HG03045 (cell line): ENCODE measurements around the gene ERCC2.

ENCODE experiments used
- ATAC-seq: cut with Tn5 transposase; IDR thresholded peaks from one replicate; pipeline ENCODE4 v1.9.1; 2021; ENCODE audit warnings: mild to moderate bottlenecking, moderate library complexity; ENCODE audit not compliant: unreplicated experiment

Gene ERCC2

DNA sequence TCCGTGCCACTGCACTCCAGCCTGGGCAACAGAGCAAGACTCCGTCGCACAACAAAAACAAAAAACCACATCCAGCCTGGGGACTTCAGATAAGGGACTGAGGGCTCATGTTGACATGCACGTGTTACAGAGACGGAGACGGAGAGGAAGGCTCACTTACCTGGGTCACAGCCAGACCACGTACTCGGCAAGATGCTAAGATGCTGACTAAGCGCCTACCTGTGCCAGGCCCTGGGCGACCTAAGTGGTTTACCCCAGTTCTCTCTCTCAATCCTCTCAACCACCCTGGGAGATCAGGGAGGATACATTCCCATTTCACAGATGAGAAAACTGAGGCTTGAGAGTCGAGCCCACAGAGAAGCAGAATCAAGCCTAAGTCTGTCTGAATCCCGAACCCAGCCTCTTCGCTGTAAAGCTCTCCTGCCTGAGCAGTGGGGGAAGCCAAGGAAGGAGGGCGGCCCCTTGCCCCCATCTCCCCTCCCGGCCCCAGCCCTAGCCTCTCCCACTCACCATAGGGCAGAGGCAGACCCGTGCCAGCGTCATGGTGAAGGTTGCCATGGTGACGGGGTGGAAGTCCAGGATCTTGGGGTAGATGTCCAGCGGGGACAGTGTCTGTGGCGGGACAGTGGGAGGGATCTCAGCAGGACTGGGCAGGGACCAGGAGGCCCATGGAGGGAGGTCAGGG, 13.5 kb downstream of the ERCC2 start:
- no peak for ATAC-seq

DNA sequence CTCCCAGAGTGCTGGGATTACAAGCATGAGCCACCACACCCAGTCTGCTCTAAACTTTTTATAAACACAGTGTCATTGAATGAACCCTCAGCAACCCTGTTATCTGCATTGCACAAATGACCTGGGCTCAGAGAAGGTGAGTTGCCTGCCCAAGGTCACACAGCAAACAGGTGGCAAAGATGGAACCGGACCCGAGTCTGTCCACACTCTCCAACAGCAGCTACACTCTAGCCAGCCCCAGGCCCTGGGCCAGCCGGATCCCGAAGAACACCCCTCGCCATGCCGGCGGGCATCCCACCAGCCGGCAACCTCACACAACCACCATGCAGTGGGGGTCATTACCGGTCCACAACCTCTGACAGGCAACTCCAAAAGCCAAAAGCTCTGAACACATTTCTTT, 14.5 kb downstream of the ERCC2 start:
- ATAC-seq, result no peak

DNA sequence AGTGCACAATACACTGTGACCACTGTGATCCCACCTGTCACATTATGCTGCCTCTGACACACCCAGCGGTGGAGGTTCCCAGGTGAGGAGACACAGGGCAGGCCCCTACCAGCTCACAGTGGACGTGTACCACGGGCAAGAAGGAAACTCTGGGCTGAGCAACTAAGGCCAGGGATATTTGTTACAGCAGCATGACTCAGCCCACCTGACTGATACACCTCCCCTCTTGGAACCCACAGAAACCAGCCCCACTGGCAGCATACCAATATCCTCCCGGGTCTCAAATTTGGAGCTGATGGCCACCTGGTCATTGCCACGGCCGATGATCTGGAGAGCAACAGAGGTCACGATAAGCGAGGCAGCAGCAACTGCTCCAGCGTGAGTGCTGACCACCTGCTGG, 15.0 kb downstream of the ERCC2 start:
- no peak for ATAC-seq

DNA sequence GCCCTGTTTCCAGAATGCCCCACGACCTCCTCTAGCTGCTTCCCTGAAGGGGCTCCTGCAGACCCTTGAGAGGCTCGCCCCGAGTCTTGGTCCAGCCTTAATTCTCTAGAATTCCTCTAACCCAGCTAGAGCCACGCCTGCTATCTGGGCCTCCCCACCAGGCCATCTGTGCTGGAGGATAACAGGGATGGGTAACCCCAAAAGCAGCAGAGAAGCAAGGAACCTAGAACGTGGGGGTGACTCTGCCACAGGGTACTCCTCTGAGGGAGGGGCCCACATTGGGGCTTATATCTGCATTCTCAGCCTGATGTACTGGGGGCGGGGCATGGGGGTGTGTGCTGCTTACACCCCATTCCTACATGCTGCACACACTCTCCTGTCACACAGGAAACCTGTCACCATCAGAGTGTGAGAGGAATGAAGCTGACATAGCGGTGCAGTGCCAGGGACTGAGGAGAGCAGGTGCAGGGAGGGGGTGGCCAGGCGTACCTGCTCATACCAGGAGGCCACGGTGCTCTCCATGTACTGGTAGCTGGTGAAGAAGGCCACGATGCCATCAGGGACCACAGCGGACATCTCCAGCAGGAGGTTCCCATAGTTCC, 16.0 kb downstream of the ERCC2 start:
- ATAC-seq, result no peak

DNA sequence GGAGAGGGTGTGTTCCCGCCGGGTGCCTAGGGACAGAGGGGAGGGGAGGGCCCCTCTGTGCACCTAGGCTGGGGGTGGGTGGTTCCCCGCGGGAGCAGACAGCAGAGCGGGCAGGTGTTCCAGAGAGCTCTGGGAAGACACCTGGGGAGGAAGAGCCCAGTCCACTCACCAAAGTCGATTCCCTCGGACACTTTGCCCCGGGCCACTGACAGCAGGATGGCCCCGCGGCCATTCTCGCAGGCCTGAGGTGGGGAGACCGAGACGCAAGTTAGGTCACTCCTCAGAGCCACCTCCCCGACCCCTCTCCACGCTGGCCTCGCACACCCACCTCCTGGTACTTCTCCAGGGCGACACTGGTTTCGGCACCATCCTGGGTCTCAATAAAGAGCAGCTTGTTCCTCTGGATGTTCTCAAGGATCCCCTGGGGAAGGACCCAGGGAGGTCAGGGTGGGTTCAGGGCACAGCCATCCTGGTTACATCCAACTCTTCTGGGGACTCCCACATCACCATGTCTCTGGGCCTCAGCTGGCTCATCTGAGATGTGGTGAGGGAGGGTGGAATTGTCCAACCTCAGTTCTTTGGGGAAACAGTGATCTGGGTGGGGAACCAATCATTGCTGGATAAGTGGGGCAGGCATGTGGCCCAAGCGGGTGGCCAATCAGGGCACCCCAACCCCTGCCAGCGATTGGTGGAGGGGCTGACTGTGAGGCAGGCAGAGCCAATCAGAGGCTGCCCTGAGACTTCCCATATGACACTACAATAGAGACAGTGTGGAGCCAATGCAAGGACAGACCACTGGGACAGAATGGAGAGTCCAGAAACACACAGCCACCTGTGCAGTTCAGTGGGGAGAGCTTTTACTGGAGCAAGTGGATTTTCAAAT, 17.2 kb downstream of the ERCC2 start:
- no peak for ATAC-seq

DNA sequence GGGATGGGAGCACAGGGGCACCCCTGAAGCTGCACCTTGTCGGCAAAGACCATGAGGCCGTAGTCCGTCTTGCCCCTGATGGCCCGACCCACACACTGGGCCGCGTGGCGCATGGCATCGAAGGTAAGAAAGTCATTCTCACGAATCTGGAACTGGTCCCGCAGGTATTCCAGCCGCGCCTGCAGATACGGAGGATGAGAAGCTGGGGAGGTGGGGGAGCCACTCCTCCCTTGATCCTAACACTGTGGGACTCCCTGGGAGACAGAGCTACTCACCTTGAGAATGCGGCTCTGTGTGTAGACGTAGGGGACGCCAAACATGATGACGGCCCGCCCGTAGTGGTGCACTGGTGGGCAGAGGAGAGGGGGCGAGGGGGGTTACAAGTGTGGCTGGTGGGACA, 17.9 kb downstream of the ERCC2 start:
- no peak for ATAC-seq

DNA sequence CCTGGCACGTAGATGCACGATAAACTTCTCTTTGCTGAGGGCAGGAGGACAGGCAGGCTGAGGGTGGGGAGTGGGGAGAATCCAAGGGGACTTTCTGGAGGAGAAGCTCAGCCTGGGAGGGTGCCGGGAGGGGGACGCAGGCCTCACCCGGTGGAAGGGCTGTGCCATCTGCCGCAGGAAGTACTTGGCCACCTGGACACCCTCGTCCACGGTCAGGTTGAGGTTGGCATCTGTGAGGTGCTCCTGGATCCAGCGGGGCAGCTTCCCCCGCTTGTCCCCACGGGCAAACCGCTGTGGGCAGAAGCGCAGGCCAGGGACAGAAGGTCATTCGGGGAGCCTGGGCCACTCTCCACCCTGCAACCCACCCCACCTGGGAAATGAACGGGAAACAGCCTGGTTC, 18.3 kb downstream of the ERCC2 start:
- ATAC-seq, result no peak

DNA sequence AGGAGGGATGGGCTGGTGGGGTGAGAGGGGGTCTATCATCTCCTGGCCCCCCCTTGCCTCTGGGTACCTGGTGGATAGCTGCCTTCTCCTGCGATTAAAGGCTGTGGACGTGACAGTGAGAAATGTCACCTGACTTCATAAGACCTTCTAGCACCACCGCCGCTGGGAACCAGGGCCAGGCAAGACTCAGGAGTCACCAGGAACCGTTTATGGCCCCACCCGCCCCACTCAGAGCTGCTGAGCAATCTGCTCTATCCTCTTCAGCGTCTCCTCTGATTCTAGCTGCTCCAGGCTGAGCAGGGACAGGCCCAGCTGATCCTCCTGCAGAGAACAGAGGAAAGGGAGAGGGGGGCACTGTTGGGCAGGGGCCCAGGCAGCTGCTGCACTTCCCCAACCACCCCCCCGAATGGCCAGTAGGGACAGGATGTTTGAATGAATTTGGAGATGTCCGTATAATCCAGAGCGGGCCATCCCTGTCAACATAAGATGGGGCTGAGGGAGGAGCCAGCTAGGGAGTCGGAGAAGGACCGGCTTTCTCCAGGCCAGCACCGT, 18.9 kb downstream of the ERCC2 start:
- no peak for ATAC-seq

DNA sequence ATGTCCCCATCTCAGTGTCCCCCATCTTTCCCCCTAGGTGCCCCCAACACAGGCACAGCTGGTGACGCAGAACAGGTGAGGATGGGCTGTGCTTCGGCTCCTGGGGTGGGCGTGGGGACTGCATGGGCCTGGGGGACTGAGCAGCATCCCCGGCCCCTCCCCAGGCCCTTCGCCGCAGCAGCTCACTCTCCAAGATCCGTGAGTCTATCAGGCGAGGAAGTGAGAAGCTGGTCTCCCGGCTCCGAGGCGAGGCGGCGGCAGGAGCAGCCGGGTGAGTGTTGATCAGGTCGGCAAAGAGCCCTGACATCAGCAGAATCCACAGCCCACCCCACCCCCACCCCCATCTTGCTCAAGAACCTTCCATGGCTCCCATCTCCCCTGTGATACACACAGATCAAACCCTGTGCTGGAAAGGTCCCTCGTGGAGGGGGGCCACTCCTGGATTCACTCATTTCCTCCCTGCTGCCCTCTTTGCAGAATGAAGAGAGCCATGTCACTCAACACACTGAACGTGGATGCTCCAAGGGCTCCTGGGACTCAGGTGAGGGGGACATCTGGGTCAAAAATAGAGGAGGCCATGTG, 19.8 kb downstream of the ERCC2 start:
- no peak for ATAC-seq

DNA sequence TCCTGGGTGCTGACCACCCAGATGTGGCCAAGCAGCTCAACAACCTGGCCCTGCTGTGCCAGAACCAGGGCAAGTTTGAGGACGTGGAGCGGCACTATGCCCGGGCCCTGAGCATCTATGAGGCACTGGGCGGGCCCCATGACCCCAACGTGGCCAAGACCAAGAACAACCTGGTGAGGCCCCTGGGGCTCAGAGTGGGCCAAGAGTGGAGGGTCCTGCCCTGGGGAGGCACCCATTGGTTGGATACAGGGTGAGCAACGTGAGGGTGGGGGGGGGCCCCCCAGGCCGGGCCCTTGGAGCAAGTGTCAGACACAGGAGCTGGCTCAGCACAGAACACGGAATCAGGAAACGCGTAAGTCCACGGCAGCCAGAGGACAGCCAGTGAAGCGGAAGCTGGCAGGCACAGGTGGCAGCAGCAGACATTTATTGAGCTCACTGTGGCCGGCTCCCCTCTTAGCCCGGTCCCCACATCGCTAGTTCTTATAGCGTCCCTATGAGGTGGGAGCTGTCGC, 20.9 kb downstream of the ERCC2 start:
- ATAC-seq, result no peak

DNA sequence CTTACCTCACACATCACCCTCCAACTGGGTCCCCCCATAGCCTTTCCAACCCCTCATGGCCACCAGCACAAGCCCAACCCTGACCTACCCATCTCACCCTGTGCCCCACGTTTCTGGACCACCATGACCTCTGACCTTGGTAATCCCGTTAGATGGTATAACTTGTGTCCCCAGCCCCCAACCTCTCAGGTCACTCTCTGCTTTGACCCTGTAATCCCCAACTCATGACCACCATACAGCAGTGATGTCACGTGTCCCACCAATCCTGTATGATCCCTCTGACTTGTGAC, 21.3 kb downstream of the ERCC2 start:
- ATAC-seq, result no peak

DNA sequence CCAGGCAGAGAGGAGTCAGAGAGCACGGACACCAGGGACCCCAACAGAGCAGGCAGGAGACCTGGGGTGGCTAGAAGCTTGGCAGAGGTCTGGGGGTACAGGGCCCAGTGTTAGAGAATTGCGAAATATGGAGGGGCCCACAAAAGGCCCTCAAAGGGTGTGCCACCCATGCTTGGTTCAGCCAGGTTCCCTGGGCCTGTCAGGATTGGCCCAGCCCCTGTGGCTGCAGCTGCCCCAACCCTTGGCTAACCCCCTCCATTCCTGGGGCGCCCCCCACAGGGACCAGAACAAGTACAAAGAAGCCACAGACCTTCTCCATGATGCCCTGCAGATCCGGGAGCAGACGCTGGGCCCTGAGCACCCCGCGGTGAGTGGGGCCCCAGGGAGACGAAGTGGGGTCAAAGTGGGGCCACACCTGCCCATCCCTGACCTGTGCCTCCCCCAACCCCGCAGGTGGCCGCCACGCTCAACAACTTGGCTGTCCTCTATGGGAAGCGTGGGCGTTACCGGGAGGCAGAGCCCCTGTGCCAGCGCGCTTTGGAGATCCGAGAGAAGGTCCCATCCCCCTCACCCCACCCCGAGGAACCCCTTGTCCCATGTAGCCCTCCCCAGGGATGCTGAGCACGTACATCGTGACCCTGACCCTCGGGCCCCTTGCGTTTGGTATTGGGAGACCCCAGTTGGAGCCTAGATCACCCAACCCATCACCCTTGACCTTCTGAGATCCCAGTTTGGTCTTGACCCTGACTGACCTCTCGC, 21.8 kb downstream of the ERCC2 start:
- ATAC-seq, result no peak

DNA sequence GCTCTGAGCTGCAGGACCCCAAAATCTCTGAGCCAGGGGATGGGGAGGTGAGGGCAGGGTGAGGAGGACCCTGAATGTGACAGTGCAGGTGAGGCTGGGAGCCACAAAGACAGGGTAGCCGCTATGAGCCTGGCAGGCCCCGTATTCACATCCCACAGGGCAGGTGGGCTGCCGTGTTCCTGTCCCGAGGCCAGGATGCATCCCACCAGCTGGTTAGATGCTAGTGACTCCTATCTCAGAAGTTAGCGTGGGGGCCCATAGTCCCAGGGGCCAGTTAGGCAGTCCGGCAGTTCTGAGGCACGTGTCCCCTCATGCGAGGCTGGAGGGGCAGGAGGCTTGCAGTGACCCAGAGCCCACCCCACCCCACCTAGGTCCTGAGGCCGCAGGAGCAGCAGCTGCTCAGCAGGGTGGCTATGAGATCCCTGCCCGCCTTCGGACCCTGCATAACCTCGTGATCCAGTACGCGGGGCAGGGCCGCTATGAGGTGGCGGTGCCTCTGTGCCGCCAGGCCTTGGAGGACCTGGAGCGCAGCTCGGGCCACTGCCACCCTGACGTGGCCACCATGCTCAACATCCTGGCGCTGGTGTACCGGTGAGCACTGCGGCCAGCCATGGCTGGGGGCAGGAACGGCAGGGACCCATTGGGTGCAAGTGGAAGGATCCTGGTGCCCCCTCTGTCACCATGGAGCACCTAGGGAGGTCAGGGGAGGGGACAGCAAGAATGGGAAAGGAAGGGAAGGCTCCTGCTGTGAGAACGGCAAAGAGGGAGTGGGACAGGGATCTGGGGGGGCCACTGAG, 22.6 kb downstream of the ERCC2 start:
- ATAC-seq, result no peak

DNA sequence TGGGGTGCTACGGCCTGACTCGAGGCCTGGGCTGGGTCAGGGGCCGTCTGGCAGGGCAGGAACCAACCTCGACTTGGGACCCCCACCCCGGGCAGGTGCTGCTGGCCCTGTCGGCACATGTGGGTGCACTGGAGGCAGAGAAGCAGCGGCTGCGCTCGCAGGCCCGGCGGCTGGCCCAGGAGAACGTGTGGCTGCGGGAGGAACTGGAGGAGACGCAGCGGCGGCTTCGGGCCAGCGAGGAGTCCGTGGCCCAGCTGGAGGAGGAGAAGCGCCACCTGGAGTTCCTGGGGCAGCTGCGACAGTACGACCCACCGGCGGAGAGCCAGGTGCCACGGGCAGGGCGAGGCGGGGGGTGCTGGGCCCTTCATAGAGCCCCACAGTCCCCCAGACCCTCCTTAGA, 23.9 kb downstream of the ERCC2 start:
- no peak for ATAC-seq

DNA sequence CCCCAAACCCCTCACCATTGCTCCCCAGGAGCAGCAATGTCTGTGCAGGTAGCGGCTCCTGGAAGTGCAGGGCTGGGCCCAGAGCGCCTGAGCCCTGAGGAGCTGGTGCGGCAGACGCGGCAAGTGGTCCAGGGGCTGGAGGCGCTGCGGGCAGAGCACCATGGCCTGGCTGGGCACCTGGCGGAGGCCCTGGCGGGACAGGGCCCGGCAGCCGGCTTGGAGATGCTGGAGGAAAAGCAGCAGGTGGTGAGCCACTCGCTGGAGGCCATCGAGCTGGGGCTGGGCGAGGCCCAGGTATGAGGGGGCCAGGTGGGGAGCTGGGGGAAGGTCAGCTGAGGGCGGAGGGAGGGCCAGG, 24.9 kb downstream of the ERCC2 start:
- no peak for ATAC-seq

DNA sequence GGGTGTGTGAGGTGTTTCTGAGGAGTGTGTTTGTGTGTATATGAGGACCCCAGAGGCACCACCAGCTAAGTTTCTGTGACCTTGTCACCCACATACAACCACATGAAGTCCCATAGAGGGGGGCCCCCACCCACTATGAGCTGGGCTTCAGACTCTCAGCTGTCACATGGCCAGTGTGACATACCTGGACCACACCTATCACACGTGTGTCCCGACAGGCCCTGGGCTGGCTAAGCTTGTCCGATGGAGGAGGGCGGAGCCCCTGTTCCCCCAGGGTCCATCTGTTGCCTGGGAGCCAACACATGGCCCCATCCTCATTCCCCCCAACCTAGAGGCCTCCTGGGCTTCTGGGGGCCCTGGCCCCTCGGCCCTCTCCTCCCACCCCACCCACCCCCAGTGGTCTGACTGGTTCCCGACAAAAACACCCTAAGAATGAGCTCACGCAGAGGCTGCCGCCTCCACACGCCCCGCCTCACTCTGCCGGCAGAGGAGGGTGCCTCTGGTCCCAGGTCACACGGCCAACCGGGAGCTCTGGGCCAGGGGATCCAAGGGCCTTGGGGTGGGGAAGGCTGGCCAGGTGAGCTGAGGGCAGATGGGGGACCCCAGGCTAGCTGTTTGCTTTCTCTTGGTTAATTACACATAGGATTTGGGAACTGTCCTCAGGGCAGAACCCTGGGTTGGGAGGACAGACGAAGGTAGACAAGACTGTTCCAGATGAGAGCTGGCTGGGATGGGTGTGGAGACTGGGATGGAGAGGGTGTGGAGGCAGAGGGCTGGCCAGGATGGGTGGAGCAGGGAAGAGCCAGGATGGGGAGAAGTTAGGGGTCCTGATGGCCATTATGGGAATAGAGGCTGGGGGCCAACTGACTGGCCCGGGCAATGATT, 25.5 kb downstream of the ERCC2 start:
- no peak for ATAC-seq

DNA sequence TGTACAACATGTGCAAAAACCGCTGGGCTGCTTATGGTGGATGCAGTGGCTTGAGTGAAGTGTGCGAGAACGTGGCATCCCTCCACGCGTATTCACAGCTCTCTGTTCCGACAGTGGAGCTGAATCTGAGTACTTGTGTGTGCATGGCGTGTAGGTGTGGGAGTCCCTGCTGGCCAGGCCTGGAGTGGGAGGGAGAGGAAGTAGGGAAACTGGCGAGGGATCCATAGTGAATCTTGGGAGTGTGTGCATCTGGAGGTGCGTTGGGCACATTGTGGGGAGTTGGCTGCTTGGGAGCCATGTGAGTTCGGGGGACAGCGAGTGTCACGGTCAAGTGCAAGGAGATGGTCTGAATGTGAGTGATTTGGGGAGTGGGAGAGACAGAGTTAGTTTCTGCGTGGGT, 27.5 kb downstream of the ERCC2 start:
- no peak for ATAC-seq

DNA sequence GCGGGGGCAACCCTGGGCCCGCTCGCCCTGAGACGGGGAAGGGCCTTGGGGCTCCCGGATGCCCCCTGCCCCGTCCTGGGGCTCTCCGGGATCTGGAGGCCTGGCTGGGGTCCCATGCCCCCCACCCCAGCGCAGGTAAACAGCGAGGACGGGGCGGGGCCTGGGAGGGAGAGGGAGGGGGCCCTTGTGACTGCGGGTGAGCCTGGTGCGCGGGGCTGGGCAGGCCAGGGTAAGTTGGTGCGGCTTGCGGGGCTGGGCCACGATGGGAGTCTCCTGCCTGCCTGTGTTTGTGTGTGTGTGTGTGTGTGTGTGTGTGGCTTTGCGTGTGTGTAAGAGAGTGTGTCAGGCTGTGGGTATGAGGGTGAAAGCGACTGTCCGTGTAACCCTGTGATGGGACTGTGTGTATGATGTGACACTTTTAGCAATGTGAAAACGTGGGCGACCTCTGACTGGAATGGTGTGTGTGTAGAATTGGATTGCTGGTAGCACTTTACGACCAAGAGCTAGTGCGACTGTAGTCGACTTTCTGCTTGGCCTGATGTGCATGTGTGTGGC, 29.4 kb downstream of the ERCC2 start:
- no peak for ATAC-seq
